Glutamatergic neuron (in vitro differentiated cells): ENCODE data around the gene GPR84. TPM values are rescaled to one million over a fixed set of nuclear protein-coding genes. Genes with fewer than 3 reads are reported as not detected.

Source experiments
- DNase-seq: peaks from one replicate; pipeline ENCODE4 v3.0.0; 2022
- H3K27ac Mint-ChIP-seq: one replicate; pipeline ENCODE4 v1.8.0; 2020; ENCODE audit warnings: mild to moderate bottlenecking, mixed read lengths, inconsistent platforms; ENCODE audit not compliant: unreplicated experiment
- H3K27me3 Mint-ChIP-seq: one replicate; pipeline ENCODE4 v1.8.0; 2020; ENCODE audit warnings: mild to moderate bottlenecking, moderate library complexity, mixed read lengths, inconsistent platforms; ENCODE audit not compliant: unreplicated experiment
- H3K36me3 Mint-ChIP-seq: one replicate; pipeline ENCODE4 v1.8.0; 2020; ENCODE audit warnings: mild to moderate bottlenecking, mixed read lengths, inconsistent platforms; ENCODE audit not compliant: unreplicated experiment
- H3K4me1 Mint-ChIP-seq: one replicate; pipeline ENCODE4 v1.8.0; 2020; ENCODE audit warnings: mild to moderate bottlenecking, low read depth, mixed read lengths, inconsistent platforms; ENCODE audit not compliant: unreplicated experiment
- H3K4me3 Mint-ChIP-seq: one replicate; pipeline ENCODE4 v1.8.0; 2020; ENCODE audit warnings: mild to moderate bottlenecking, mixed read lengths, inconsistent platforms; ENCODE audit not compliant: unreplicated experiment
- H3K9me3 Mint-ChIP-seq: one replicate; pipeline ENCODE4 v1.8.0; 2020; ENCODE audit warnings: mild to moderate bottlenecking, moderate library complexity, mixed read lengths, inconsistent platforms; ENCODE audit not compliant: unreplicated experiment
- CTCF ChIP-seq: fragments of 200-600 bp; sonication (generic); IDR thresholded peaks from one replicate; pipeline ENCODE4 v1.5.0; 2021; ENCODE audit not compliant: partially characterized antibody, unreplicated experiment
- long read RNA-seq: library from polyadenylated mRNA; unstranded; transcript quantifications from one replicate; pipeline ENCODE4 v2.0.0, GENCODE V29; 2020; ENCODE audit not compliant: unreplicated experiment
- total RNA-seq: library from RNA; stranded (reverse); fragmentation: NEBNext Ultra II Directional; extraction: Animal tissue kit (Norgen Biotek cat#: 25700); gene quantifications from one replicate; pipeline ENCODE4 v1.2.1, GENCODE V29; 2021; ENCODE audit not compliant: unreplicated experiment

Gene GPR84
- not detected for total RNA-seq
- long read RNA-seq = 0 reads

DNA sequence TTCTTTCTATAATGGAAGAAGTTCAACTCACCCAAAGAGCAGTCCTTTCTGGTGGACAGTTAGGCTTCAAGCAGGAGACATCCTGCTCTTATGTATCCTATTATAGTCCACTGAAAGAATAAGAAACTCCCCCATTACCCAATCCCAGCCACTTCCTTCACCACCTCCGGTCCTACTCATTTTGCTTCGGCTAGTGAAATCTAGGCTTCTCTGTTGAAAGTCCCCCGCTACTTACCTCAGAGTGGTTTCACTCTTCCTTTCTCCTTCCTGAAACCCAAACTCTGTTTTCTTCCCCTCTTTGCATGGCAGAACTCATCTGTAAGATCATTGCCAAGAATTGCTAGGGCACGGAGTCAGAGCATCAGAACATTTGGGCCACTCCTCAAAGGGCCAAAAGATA, at the start of gene GPR84:
GPR84 (minus strand) TSS at position 74 of the 400 bp plus-strand sequence. CDS start 635 bp downstream, outside the sequence.
- Mint-ChIP-seq H3K4me1 (peaks cover 15% of the 10 kb centered on the region), H3K36me3 (no peaks in the 10 kb centered on the region), H3K9me3 (peaks cover 3% of the 10 kb centered on the region), H3K27me3 (peaks cover 5% of the 10 kb centered on the region), H3K27ac (no peak within 1 kb of the TSS), H3K4me3 (no peak within 1 kb of the TSS)
- no peak for TF ChIP-seq CTCF
- no peak for DNase-seq

DNA sequence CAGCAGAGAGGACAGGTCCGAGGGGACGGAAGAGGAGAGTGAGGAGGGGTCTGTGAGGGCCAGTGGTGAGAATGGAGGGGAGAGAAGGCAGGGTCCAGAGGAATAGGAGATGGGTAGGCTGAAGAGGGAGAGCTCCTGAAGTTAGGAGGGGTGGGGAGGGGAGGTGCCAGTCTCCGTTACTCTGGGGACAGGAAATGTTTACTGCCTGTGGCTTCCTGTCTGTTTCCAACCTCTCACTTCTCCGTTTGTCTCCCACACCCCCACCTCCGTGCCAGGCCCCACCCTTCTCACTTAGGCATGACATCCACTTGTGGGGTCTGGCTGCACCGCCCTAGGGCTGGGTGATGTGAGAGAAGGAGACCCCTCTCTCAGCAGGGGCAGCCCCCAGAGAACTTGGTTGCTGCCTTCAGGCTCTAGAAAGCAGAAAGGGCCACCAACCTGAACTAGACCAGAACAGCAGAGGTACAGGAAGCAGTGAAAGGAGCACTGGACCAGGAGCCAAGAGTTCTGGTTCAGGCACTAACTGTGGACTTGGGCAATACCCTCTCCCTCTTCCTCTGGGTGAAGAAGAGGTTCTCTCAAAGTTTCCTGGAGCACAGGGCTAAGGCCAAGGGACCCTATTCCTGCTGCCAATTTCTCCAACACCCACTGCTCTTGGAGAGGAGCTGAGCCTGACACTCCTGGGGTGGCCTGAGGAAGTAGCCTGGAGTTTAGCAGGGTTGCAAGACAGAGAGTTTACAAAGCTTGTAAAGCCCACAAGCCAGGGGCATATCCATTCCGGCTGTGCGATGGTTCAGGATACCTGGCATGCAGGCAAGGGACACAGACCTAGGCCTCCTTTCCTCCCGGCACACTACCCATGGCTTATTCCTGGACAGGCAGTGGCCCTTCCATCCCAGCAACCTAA, 49.3 kb upstream of the GPR84 start:
- no peak for DNase-seq
- Mint-ChIP-seq H3K4me1 (no peaks in the 10 kb centered on the region), H3K27ac (no peak overlapping the region), H3K9me3 (peaks cover 2% of the 10 kb centered on the region), H3K4me3 (no peak overlapping the region), H3K27me3 (peaks cover 4% of the 10 kb centered on the region), H3K36me3 (peaks cover 5% of the 10 kb centered on the region)
- TF ChIP-seq CTCF = no peak

DNA sequence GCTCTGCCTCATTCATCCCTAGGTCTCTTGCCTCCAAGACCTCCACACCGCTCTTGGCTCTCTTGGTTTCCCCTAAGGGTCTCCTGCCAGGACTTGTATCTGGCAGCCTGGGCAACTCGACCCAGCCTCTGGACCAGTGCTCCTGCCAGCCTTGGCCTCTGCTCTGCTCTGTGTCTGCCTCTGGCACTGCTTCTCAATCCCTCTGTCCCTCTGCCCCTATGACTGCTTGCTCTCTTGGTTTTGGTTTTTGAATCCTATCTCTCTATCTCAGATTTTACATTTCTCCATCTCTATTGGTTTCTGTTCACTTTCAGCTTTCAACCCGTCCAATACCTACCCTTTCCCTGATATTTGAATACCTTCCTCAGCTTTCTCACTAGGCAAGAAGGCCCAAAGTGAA, 48.5 kb upstream of the GPR84 start:
- Mint-ChIP-seq H3K27me3 (peaks cover under 1% of the 10 kb centered on the region), H3K9me3 (peaks cover 2% of the 10 kb centered on the region), H3K36me3 (peaks cover 5% of the 10 kb centered on the region), H3K27ac (no peak overlapping the region), H3K4me3 (no peak overlapping the region), H3K4me1 (no peaks in the 10 kb centered on the region)
- TF ChIP-seq CTCF = no peak
- no peak for DNase-seq

GRCh38 chr12:54412348-54412747, 48.1 kb upstream of the GPR84 start:
- DNase-seq = no peak
- Mint-ChIP-seq H3K9me3 (peaks cover 2% of the 10 kb centered on the region), H3K4me3 (no peak overlapping the region), H3K36me3 (peaks cover 5% of the 10 kb centered on the region), H3K27ac (no peak overlapping the region), H3K27me3 (no peaks in the 10 kb centered on the region), H3K4me1 (no peaks in the 10 kb centered on the region)
- no peak for TF ChIP-seq CTCF
